ENCODE results near the gene RIMS3.
"Not testable (repeated sequence)": the region's sequence is repeated elsewhere in the genome, so short reads cannot be mapped to it uniquely, and the experiment has no call there.

Gene RIMS3

DNA sequence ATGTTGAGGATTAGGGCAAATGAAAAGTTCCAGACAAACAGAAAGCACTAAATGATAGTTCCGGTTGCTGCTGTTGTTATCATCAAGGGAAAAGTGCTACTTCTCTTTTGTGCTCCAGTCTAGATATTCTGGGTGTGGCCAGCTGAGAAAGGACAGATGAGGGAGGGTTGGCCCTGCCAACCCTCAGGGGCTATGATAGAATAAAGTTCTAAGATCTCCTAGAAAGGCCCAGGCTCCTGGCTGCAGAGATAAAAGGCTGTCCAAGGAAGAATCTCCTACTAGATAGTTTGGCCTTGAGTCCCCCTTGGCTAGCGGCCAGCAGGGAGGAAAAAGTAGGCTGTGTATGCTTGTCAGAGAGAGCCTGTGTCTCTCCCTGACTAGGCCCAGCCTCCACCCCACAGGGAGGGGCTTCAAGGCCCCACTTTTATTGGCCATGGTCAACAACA is 31.5 kb downstream of the RIMS3 start:
- ATAC-seq = no peak
- Mint-ChIP-seq H3K9me3 (peaks cover 0 to 14% of the 10 kb centered on the region in 2 donors), H3K4me3 (no peak overlapping the region), H3K27me3 (no peaks in the 10 kb centered on the region), H3K27ac (no peak overlapping the region), H3K4me1 (peaks cover 56% of the 10 kb centered on the region)
- no peak for DNase-seq

DNA sequence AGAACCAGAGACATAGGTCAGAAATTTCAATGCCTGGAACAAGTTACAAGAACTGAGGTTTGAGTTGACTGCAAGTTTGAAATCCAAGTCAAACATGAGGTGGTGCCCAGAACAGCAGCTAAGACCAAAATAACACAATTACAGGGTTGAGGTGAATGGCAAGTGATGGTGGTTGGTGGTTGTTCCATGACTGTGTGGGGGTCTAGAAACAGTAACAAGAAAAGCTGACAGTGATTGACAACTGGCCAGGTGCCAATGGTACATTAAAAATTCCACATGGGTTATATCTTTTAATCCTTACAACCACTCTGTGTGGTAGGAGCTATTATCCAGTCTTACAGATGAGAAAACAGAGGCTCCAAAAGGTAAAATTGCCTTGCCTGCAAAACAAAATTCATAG is 32.0 kb downstream of the RIMS3 start:
- H3K4me1 Mint-ChIP-seq = peaks cover 59% of the 10 kb centered on the region
- H3K27ac Mint-ChIP-seq = no peak overlapping the region
- no peak for ATAC-seq

DNA sequence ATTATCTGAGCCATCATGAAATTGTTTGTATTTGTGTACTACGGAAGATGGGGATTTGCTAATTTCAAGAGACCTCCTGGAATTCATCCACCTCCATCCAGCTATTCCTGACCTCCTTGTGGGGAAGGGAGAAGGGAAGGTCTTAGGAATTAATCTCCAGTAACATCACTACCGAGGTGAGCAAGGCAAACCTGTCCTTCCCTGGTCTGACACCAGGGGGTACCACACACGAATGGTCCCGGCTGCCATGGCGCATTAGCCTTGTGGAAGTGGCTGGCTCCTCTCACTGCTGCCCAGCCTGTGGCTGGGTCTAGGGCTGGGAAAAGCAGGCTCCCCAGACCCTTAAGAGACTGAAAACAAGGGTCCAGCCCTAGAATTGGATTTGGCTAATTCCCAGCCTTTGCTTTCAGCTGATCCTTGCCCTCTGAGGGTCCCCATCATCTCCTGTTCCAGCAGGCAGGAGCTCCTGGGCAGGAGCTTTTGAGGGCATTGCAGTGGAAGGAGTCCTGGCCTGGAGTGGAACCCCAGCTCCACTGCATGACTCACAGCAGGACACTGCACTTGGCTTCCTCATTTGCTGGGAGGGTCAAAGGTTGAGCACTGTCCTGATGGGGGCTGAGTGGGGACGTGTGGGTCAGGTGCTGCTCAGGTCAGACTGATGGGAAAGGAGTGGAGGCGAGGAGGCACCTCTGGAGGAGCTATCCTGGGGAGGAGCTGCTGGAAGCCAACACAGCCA is 34.8 kb downstream of the RIMS3 start:
- Mint-ChIP-seq H3K4me3 (no peak overlapping the region), H3K4me1 (peaks cover 59% of the 10 kb centered on the region), H3K9me3 (peaks cover 0 to 4% of the 10 kb centered on the region in 2 donors), H3K27ac (peak overlapping the region in 1 of 2 donors; percentile 42), H3K27me3 (peaks cover 11% of the 10 kb centered on the region)
- peak in 1 of 2 donors; percentile 36 for DNase-seq
- ATAC-seq = no peak

More for the DNA sequence above, 32.0 kb downstream of the RIMS3 start:
- no peak for DNase-seq
- no peak overlapping the region for H3K4me3 Mint-ChIP-seq
- no peaks in the 10 kb centered on the region for H3K27me3 Mint-ChIP-seq
- peaks cover 0 to 14% of the 10 kb centered on the region in 2 donors for H3K9me3 Mint-ChIP-seq

DNA sequence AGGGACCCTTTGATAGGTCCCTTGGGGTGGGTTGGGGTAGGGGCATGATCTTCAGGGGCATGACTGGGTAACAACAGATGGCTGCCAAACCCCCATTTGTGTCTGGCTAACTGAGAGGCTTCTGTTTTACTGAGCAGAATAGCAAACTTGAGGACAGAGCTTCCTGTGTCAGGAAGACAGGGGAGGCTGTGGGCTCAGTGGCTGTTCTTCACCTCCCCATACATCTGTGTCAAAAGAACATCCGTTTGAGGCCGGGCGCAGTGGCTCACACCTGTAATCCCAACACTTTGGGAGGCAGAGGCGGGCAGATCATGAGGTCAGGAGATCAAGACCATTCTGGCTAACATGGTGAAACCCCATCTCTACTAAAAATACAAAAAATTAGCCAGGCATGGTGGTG is 35.9 kb downstream of the RIMS3 start:
- Mint-ChIP-seq H3K27me3 (peaks cover 20% of the 10 kb centered on the region), H3K4me3 (peak overlapping the region in 1 of 2 donors; percentile 19), H3K4me1 (peaks cover 59% of the 10 kb centered on the region), H3K27ac (peak overlapping the region in 1 of 2 donors; percentile 85)
- DNase-seq = peak in 1 of 2 donors; percentile 61
- ATAC-seq = peak; percentile 16
- H3K9me3 Mint-ChIP-seq = not testable (repeated sequence)

DNA sequence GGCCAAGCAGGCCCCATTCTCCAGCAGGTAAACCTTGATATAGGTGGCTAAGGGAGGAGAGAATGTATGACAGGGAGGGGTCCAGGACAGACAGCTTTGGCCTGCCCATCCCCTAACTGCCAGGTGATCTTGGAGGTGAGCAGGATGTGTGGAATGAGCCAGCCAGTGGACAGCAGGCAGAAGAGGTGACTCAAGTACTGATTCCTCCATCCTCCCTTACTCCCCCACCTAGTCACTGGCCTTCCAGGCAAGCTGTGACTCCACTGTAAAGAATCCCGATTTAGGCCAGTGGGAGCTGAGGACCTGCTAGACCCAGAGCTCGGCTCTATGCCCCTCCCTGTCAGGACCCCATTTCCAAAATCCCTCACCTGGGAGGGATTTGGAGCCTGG is 36.6 kb downstream of the RIMS3 start:
- H3K4me1 Mint-ChIP-seq = peaks cover 58% of the 10 kb centered on the region
- ATAC-seq = no peak
- peaks cover 20% of the 10 kb centered on the region for H3K27me3 Mint-ChIP-seq

DNA sequence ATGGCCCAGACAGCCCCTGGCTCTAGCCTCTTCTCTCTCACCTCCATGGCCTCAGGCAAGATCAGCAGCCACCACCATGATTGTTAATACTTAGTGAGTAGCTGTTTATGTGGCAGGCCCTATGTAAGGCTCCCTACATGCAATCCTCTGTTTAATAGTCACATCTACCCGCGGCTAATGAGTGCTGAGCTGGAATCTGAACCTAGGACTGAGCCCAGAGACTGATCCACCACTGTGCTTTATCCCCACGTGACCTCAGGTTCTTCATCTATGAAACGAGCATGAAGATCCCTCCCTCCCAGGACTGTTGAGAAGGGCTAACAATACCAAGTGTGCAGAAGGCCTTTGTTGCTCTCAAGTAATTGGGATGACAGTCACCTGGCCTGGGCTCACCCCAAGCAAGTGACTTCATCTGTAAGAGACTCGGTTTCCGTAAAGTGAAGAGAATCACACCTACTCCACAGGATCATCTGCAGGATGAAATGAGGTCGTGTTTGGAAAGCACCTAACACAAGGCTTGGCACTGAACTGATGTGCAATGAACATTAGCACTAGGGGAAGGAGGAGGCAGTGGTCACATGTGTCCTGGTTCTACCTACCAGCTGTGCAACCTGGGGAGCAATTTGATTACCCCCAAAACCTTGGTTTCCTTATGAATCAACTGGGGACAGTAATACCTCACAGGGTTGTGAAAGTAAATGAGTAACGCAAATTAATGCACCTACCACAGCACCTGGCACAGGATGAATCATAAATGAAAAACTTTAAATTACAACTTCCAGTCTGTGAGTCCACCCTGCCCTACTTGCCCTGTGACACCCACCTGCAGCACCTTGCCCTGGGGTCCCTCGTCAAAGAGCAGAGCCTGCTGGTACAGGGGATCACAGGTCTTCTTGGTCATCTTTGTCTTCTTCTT is 37.2 kb downstream of the RIMS3 start:
- peak; percentile 96 for ATAC-seq
- H3K9me3 Mint-ChIP-seq = no peaks in the 10 kb centered on the region
- peak overlapping the region; percentile 26 to 33 for H3K4me3 Mint-ChIP-seq
- peaks cover 54% of the 10 kb centered on the region for H3K4me1 Mint-ChIP-seq
- peak overlapping the region; percentile 11 to 74 for H3K27ac Mint-ChIP-seq
- peak; percentile 57 to 85 for DNase-seq
- H3K27me3 Mint-ChIP-seq = peaks cover 20% of the 10 kb centered on the region

More for the DNA sequence above, 36.6 kb downstream of the RIMS3 start:
- DNase-seq = no peak
- H3K4me3 Mint-ChIP-seq = peak overlapping the region; percentile 26 to 33
- no peaks in the 10 kb centered on the region for H3K9me3 Mint-ChIP-seq
- H3K27ac Mint-ChIP-seq = peak overlapping the region in 1 of 2 donors; percentile 11

DNA sequence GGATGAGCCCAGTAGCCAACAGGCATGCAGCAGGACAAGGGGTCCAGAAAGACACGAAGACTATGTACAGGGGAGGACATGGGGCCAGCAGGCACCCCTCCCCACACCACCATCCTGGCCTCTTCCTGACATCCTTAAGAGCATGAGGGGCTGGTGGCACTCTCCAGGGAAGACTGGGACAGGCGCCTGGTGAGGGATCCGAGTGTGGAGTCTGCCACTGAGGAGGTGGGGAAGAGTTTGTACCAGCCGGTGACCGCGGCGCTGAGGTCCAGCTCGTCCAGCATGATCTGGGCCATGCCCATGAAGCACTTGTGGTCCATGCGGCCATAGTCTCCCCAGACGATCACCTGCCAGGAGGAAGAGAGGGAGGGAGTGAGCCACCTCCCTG is 39.1 kb downstream of the RIMS3 start:
- ATAC-seq = no peak

DNA sequence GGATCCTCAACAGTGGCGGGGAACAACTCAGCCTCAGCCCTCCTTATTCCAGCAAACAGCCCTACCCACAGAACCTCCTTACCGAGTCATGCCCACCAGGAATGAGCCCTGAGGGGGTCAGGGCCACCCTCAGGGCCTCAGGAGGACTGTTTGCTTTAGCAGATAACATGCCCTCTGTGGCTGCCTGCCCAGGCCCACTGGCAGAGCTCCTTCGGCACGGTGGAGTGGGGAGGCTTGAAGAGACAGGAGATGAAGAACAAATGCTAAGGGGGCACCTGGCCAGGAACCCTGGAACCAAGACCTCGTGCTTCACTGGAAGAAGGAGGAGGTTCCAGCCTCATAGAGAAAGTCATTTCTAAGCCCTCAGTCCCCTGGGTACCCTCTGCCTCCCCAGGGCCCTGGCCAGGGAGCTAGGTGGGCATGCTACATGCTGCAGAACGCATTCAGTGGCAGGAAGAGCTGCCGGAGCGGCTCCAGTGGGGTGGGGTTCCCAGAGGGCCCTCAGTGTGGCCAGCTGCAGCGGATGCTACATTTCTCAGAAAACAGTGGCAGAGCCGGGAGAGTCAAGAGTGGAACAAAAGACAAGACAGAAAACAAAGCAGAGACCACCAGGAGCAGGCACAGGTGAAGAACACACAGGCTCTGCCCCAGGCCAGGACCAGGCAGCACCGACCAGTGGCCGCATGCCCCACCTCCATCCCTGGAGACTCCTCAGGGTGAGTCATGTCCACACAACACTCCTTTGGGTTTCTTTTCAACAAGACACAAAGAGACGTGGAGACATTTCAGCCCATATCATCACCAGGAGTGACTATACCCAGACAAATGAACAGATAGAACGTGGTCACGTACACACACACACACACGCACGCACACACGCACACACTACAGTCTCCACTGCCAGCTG is 39.8 kb downstream of the RIMS3 start:
- DNase-seq = no peak
- no peak overlapping the region for H3K4me3 Mint-ChIP-seq
- H3K4me1 Mint-ChIP-seq = peaks cover 54% of the 10 kb centered on the region
- peak overlapping the region; percentile 30 to 77 for H3K27ac Mint-ChIP-seq
- ATAC-seq = no peak
- no peaks in the 10 kb centered on the region for H3K9me3 Mint-ChIP-seq
- peaks cover 35% of the 10 kb centered on the region for H3K27me3 Mint-ChIP-seq

More for the DNA sequence above, 39.1 kb downstream of the RIMS3 start:
- no peaks in the 10 kb centered on the region for H3K9me3 Mint-ChIP-seq
- H3K4me1 Mint-ChIP-seq = peaks cover 54% of the 10 kb centered on the region
- H3K27ac Mint-ChIP-seq = peak overlapping the region in 1 of 2 donors; percentile 30
- no peak overlapping the region for H3K4me3 Mint-ChIP-seq
- H3K27me3 Mint-ChIP-seq = peaks cover 30% of the 10 kb centered on the region
- DNase-seq = no peak

DNA sequence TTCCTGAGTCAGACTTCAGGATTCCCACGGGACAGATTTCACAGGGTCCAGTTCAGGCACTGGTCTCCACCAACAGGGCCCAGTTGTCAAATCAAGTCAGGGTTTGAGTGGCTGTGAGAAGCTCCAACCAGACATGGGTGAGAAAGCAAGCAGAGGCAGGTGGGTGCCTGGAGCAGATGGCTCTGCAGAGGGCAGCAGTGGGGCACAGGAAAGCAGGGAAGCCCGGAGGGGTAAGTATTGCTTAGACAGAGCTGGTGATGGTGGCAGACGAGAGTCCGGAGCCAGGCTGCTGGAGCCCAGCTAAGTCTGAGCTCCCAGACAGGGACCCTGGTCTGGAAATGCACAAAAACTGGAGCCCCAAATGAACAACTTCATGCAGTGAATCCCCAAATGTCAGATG is 40.4 kb downstream of the RIMS3 start:
- Mint-ChIP-seq H3K4me1 (peaks cover 50% of the 10 kb centered on the region), H3K27me3 (peaks cover 35% of the 10 kb centered on the region), H3K4me3 (no peak overlapping the region), H3K9me3 (no peaks in the 10 kb centered on the region), H3K27ac (no peak overlapping the region)
- ATAC-seq (no peak), DNase-seq (peak in 1 of 2 donors; percentile 52)

DNA sequence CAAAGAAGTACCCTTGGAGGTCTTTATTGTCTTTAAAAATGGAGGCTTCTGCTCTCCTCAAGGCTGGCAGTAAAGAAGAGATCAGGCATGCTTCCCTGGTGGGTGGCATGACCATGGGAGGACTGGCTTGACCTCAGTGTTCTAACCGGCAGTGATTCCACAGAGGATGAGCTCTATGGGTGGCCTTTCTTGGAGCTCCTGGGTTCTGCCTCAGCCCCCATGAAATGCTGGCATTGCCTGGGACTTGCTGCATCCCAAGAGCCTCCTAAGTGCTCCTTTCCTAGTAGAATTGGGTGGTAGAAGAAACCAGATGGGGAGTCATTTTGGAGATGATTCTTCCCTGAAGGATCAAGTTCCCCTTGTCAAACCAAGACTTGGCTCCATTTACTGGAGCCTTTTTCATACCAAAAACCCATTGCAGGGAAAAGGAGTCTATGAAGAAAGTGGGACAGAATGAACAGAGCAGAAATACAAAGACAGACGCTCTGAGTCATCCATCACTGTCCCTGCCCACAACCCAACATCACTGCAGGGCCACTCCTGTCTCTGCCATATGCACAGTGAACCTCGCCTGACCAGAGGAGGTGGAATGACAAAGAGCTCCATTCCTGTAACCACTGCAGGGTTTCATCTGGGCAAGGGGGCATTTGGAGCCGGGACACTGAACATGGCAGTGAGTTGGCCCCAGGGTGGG is 42.4 kb downstream of the RIMS3 start:
- DNase-seq (peak in 1 of 2 donors; percentile 2), ATAC-seq (no peak)
- Mint-ChIP-seq H3K27ac (no peak overlapping the region), H3K4me1 (peaks cover 30% of the 10 kb centered on the region), H3K4me3 (no peak overlapping the region), H3K9me3 (no peaks in the 10 kb centered on the region), H3K27me3 (peaks cover 35% of the 10 kb centered on the region)

DNA sequence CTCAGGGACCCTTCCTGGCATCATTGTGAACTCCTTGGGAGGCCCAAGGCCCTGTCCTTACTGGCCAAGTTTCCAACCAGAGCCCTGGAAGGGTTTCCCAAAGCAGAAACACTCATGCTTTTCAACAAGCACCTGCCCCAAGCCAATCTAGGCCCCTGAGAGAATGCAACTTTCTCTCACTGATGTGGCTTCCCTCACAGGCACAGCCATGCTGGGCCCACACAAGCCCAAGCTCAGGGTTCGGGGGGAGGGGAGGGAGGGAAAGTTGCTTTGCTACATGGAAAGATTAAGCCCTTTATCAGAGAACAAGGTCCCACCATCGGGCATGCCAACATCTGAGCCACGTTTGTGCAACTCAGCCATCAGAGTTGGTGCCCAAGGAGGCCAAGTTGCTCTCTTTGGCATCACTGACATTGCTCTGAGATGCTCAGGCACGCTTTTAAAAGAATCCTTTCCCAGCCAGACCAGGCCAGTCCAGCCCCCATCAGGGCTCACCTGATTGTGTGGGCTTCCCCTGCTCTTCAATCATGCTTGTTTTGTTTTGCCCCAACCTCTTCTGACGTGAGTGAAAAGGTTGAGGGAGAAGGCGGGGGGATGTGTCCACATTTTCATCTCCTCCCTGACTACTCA is 43.5 kb downstream of the RIMS3 start:
- H3K27me3 Mint-ChIP-seq = peaks cover 35% of the 10 kb centered on the region
- DNase-seq (no peak), ATAC-seq (no peak)
- no peak overlapping the region for H3K4me3 Mint-ChIP-seq
- peaks cover 24% of the 10 kb centered on the region for H3K4me1 Mint-ChIP-seq
- no peak overlapping the region for H3K27ac Mint-ChIP-seq
- no peaks in the 10 kb centered on the region for H3K9me3 Mint-ChIP-seq

DNA sequence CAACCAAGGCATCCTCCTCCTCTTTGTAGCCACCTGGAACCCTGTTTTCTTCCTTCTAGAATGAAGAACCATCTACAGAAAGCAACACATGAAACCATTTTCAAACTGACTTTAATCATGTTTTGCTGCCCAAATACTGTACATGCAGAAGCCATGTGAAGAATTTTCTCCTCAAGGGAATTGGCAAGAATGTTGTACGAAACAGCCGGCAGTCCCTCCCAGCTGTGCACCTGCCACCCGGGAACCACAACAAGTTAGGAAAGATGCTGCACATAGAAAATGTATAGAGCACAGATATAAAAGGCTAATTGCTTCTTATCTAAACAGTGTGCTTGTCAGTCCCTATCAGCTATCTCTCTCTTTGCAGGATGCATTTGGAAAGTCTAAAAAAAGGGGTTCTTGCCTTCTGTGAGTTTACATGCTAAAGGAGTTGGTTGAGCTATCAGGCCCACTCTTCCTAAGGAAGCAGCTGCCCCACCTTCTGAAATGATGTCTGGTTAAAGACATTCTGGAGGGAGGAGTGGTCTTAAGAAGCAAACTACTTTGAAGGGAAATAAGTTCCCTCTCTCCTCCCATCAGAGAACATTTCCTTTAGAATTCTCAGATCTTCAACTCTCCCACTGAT is 44.8 kb downstream of the RIMS3 start:
- Mint-ChIP-seq H3K27ac (no peak overlapping the region), H3K4me1 (peaks cover 12% of the 10 kb centered on the region), H3K9me3 (no peaks in the 10 kb centered on the region), H3K27me3 (peaks cover 25% of the 10 kb centered on the region), H3K4me3 (no peak overlapping the region)
- DNase-seq (no peak), ATAC-seq (no peak)

DNA sequence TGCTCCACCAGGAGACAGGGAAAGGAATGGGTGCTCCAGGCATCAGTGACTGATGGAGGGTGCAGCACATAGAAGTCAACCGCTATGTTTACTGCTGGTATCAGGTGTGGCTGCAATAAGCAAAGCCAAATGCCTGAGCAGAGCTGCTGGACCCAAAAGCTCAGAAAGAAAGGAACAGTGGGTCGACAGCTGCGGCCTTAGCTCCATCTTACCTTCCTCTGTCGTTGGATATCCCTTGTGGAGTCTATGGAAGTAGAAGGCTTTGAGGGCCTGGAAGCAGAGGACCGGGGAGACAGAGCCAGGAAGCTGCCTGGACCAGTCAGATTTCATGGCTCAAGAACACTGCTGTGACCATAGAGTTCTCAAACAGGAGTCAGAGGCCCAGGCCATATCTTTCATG is 45.3 kb downstream of the RIMS3 start:
- H3K9me3 Mint-ChIP-seq = no peaks in the 10 kb centered on the region
- H3K4me3 Mint-ChIP-seq = no peak overlapping the region
- H3K27ac Mint-ChIP-seq = no peak overlapping the region
- DNase-seq (no peak), ATAC-seq (no peak)
- peaks cover 7% of the 10 kb centered on the region for H3K4me1 Mint-ChIP-seq
- H3K27me3 Mint-ChIP-seq = peaks cover 19% of the 10 kb centered on the region

DNA sequence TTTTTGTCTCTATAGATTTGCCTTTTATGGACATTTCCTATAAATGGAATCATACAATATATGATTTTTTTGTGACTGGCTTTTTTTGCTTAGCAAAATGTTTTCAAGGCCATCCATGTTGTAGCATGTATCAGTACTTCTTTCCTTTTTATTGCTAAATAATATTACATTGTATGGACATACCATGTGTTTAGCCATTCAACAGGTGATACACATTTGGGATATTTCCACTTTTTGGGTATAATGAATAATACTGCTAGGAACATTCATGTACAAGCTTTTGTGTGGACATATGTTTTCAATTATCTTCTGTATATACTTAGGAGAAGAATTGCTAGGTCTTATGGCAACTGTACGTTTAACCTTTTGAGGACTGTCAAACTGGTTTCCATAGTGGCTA is 47.4 kb downstream of the RIMS3 start:
- Mint-ChIP-seq H3K27me3 (peaks cover 15% of the 10 kb centered on the region), H3K4me3 (no peak overlapping the region), H3K27ac (no peak overlapping the region), H3K4me1 (no peaks in the 10 kb centered on the region), H3K9me3 (no peaks in the 10 kb centered on the region)
- ATAC-seq (no peak), DNase-seq (no peak)

All from stimulated activated naive CD8-positive, alpha-beta T cell treated with anti-CD3 and anti-CD28 coated beads, Interleukin-15, amount 100 ng/mL, for 72 hours (primary cell).